Spleen (tissue), 11 donors: ENCODE results near the gene ACTR3. TPM values are rescaled to one million over a fixed set of nuclear protein-coding genes. Genes with fewer than 3 reads are reported as not detected.

Experiments
- DNase-seq: peaks from one replicate; pipeline ENCODE4 v3.0.0-alpha.2; 2020
- H3K27ac ChIP-seq, 8 donors: fragments of 200-600 bp; sonication (generic) in 7 of 8; 1 replicate in 4 of 8; 2 replicates in 4 of 8; pipeline versions ENCODE4 v1.5.0 to v1.8.0; 2016 to 2021; ENCODE audit warnings: inconsistent platforms in 4 of 8, mild to moderate bottlenecking in 4 of 8, moderate library complexity in 1 of 8
- H3K27me3 ChIP-seq, 7 donors: fragments of 200-600 bp; sonication (generic) in 6 of 7; replicated peaks in 1 of 7; 1 replicate in 4 of 7; 2 replicates in 3 of 7; pipeline versions ENCODE4 v1.5.0 to v1.8.0; 2016 to 2021; ENCODE audit warnings: inconsistent platforms in 3 of 7, mild to moderate bottlenecking in 1 of 7
- H3K36me3 ChIP-seq, 6 donors: fragments of 200-600 bp; sonication (generic) in 5 of 6; 1 replicate in 4 of 6; 2 replicates in 2 of 6; pipeline versions ENCODE4 v1.5.0 to v1.8.0; 2016 to 2021; ENCODE audit warnings: inconsistent platforms in 2 of 6
- H3K4me1 ChIP-seq, 6 donors: fragments of 200-600 bp; sonication (generic) in 5 of 6; 1 replicate in 3 of 6; 2 replicates in 3 of 6; pipeline versions ENCODE4 v1.5.0 to v1.8.0; 2016 to 2021; ENCODE audit warnings: inconsistent platforms in 3 of 6
- H3K4me3 ChIP-seq, 8 donors: fragments of 200-600 bp; sonication (generic) in 7 of 8; 1 replicate in 4 of 8; 2 replicates in 4 of 8; pipeline versions ENCODE4 v1.5.0 to v1.8.0; 2016 to 2021; ENCODE audit warnings: inconsistent platforms in 4 of 8, mild to moderate bottlenecking in 4 of 8, moderate library complexity in 2 of 8
- H3K9me3 ChIP-seq, 8 donors: fragments of 200-600 bp; sonication (generic) in 7 of 8; 1 replicate in 4 of 8; 2 replicates in 4 of 8; pipeline versions ENCODE4 v1.5.0 to v1.8.0; 2016 to 2021; ENCODE audit warnings: inconsistent platforms in 4 of 8
- POLR2A ChIP-seq, 3 donors: fragments of 450-650 bp; IDR thresholded peaks; one replicate each; pipeline ENCODE4 v1.5.1; 2017; ENCODE audit warnings: antibody characterized with exemption in 3 of 3, mild to moderate bottlenecking in 1 of 3
- POLR2AphosphoS5 ChIP-seq, 3 donors: sonication (generic); formaldehyde crosslinking; IDR thresholded peaks; one replicate each; pipeline ENCODE4 v1.5.1; 2017; ENCODE audit warnings: antibody characterized with exemption in 3 of 3
- WGBS, 5 donors: extraction: QIAGEN DNeasy Blood & Tissue Kit in 3 of 5; methylation state at CpG; one replicate each; pipeline versions ENCODE4 v1.1.5 to v1.1.7; 2013 to 2018; 5-methylcytosine and 5-hydroxymethylcytosine counted together
- intact Hi-C: fragments of 100-400 bp; cut with DNase I; formaldehyde crosslinking; loops from one replicate; pipeline ENCODE4 v1.15.0; 2023; ENCODE audit warnings: low total_unique reads
- polyA plus RNA-seq, 3 donors: library from polyadenylated mRNA; stranded (reverse); fragments of 200-250 nt; gene quantifications; one replicate each; pipeline ENCODE4 v1.2.1, GENCODE V29; 2013
- total RNA-seq, 7 donors: library from RNA; depleted of rRNA in 3 of 7; stranded (reverse); fragments of >200 nt in 3 of 7; fragmentation: NEBNext Ultra II Directional in 4 of 7; extraction: Animal tissue kit (Norgen Biotek cat#: 25700) in 4 of 7; gene quantifications; one replicate each; pipeline versions ENCODE4 v1.1.0 to v1.2.1, GENCODE V29; 2016 to 2021
- TF ChIP-seq, protein P1 (sequence below), 11 experiments: fragments of 200-600 bp in 7 of 11; fragments of 450-650 bp in 4 of 11; sonication (generic) in 4 of 11; IDR thresholded peaks in 8 of 11; conservative IDR thresholded peaks in 3 of 11; 1 replicate in 7 of 11; 2 replicates in 4 of 11; pipeline versions ENCODE4 v1.4.0 to v1.8.0; 2016 to 2021; ENCODE audit warnings: antibody characterized with exemption in 11 of 11, inconsistent platforms in 4 of 11, mild to moderate bottlenecking in 1 of 11
- donor health status: healthy with polysubstance abuse.
- donor health status: DM: no; HTN: no; CAD: no; lungs with moderate emphysema.
- donor health status: DM: no; HTN: no; CAD: no.
- donor health status: Bipolar disorder and iron deficiency.
- donor health status: healthy.
- donor health status: DM: no; HTN: no; CAD: no.
- donor health status: DM: yes; HTN: yes; CAD: no.

Gene ACTR3
- total and polyA plus RNA-seq, 10 donors, result 75.5 to 488 (median 221) TPM

DNA sequence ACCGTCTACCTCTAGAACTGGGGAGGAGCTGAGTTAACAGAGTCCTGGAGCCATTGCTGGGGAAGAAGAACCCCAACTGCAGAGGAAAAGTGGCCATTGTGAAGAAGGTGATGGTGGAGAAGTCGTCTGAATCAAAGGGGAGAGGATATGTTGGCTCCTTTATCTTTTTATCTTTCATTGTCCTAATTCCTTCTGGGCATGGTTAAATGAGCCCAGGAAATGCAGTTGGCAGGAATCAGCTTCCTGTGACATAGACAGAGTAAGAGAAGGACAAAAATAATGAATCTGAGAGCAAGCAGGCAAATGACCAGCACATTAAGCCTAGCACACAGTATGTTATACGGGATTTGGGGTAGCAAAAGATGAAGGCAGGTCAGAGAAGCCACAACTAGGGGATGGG, 16.0 kb upstream of the ACTR3 start:
- H3K36me3 ChIP-seq, result no peaks in the 10 kb centered on the region
- no peak overlapping the region for H3K27ac ChIP-seq
- H3K4me1 ChIP-seq, result peaks cover 0 to 47% (median 15%) of the 10 kb centered on the region in 6 donors
- 44 to 69% (median 54%) methylated on average over 3 of the region's 3 CpGs for WGBS, 5 donors
- no peaks in the 10 kb centered on the region for H3K27me3 ChIP-seq
- no peaks in the 10 kb centered on the region for H3K9me3 ChIP-seq
- TF ChIP-seq POLR2A (IDR thresholded peaks at IDR 0.05), result no peak
- TF ChIP-seq, protein P1, sequence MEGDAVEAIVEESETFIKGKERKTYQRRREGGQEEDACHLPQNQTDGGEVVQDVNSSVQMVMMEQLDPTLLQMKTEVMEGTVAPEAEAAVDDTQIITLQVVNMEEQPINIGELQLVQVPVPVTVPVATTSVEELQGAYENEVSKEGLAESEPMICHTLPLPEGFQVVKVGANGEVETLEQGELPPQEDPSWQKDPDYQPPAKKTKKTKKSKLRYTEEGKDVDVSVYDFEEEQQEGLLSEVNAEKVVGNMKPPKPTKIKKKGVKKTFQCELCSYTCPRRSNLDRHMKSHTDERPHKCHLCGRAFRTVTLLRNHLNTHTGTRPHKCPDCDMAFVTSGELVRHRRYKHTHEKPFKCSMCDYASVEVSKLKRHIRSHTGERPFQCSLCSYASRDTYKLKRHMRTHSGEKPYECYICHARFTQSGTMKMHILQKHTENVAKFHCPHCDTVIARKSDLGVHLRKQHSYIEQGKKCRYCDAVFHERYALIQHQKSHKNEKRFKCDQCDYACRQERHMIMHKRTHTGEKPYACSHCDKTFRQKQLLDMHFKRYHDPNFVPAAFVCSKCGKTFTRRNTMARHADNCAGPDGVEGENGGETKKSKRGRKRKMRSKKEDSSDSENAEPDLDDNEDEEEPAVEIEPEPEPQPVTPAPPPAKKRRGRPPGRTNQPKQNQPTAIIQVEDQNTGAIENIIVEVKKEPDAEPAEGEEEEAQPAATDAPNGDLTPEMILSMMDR (IDR thresholded peaks at IDR 0.05 in 8 of 11, conservative IDR thresholded peaks at IDR 0.05 in 3 of 11), result no peak
- TF ChIP-seq POLR2AphosphoS5 (IDR thresholded peaks at IDR 0.05), result no peak
- no peak for DNase-seq
- intact Hi-C loops, result no loop called here
- H3K4me3 ChIP-seq, result no peak overlapping the region

DNA sequence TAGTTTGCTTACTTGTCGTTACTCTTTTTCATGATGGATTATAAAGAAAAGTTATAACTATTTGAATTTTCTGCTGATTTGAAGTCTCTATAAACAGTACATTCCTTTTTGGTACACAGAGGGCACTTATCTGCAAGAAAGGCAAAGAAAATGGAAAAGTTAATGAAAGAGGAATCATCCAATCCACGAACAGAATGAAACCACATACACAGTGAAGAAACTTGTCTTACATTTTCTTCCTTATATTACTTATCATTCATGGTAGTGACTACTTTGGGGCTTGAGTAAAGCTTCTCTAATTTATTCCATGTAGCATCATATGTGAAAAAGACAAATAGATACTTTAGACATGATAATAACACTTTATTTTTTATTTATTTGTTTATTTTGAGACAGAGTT, 14.8 kb upstream of the ACTR3 start:
- WGBS, 5 donors, result 58 to 77% (median 69%) methylated on average over 2 of the region's 2 CpGs
- H3K27me3 ChIP-seq, result no peaks in the 10 kb centered on the region
- DNase-seq, result no peak
- no peak overlapping the region for H3K27ac ChIP-seq
- intact Hi-C loops, result no loop called here
- TF ChIP-seq POLR2AphosphoS5 (IDR thresholded peaks at IDR 0.05), result no peak
- no peaks in the 10 kb centered on the region for H3K9me3 ChIP-seq
- no peak overlapping the region for H3K4me3 ChIP-seq
- peaks cover 0 to 4% (median 0%) of the 10 kb centered on the region in 6 donors for H3K36me3 ChIP-seq
- peaks cover 0 to 48% (median 15%) of the 10 kb centered on the region in 6 donors for H3K4me1 ChIP-seq

DNA sequence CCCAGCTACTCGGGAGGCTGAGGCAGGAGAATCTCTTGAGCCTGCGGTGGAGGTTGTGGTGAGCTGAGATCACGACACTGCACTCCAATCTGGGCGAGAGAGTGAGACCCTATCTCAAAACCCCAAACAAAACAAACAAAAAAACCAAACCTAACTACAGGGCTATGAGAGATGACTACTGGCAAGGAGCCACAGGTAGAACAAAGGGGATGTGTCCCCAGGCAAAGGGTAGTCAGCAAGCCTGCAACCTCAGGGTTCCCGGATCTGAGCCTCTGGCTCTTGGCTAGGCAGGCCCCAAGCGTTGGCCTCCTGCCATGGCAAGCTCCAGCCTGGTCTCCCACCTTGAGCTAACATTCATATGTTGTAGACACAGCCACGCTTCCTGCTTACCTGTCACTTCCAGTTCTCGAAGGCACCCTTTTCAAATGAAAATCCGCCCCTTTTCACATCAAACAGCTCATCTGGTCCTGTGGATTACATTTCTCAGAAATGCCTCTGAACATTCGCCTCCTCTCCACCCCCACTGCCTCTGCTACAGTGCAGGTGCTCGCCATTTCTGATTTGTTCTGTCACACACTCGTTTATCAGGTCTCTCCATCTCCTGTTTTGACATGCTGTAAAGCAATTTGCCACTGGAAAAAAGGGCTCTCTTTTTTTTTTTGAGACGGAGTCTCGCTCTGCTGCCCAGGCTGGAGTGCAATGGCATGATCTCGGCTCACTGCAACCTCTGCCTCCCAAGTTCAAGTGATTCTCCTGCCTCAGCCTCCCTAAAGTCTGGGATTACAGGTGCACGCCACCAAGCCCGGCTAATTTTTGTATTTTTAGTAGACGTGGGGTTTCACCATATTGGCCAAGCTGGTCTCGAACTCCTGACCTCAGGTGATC, 13.1 kb upstream of the ACTR3 start:
- intact Hi-C loops, result no loop called here
- H3K4me3 ChIP-seq, result no peak overlapping the region
- H3K4me1 ChIP-seq, result peaks cover 0 to 48% (median 15%) of the 10 kb centered on the region in 6 donors
- DNase-seq, result peak; percentile 80
- H3K36me3 ChIP-seq, result peaks cover 0 to 9% (median 0%) of the 10 kb centered on the region in 6 donors
- WGBS, 5 donors, result 70 to 86% (median 86%) methylated on average over 19 of the region's 19 CpGs
- no peaks in the 10 kb centered on the region for H3K27me3 ChIP-seq
- TF ChIP-seq, protein P1 (IDR thresholded peaks at IDR 0.05 in 8 of 11, conservative IDR thresholded peaks at IDR 0.05 in 3 of 11), result no peak
- peak; percentile 18 to 31 (median 31) for TF ChIP-seq POLR2AphosphoS5 (IDR thresholded peaks at IDR 0.05)
- H3K27ac ChIP-seq, result peak overlapping the region in 4 of 8 donors; percentile 12 to 55 (median 50)
- no peaks in the 10 kb centered on the region for H3K9me3 ChIP-seq

DNA sequence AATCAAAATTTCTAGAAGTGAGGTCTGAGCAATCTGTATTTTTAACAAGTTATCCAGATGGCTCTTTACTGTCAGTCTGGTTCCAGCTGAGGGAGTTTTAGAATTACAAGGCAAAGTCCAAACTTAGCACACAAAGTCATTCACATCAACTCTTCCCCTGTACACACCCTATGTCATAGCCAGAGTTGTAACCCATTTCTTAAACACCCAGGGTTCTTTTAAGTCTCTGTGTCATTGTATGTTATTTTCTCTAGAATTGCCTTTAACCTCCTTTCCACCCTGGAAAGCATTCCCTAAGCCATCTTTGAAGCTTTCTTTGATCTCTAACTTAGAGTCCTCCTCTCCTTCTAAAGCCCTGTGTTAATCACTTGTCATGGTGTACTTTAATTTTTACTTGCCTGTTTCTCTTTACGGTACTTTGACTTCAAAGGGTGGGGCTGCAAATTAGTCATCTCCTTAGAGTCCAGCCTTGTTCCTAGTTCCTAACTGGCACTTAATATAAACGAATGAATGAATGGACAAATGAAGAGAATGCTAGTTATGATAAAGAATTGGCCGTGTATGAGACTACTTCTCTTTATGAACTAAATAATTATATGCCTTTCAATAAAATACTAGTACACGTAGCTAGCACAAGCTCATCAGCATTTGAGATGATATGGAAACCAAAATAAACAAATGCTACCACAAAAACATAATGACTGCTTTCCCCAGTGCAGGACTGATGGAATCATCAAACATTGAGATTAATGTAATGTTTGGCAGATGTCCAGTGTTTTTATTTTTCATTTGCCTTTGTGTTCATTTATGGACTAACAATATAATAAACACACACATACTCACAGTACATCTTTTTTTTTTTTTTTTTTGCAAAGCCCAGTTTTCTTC, 11.9 kb upstream of the ACTR3 start:
- no peak for DNase-seq
- intact Hi-C loops, result no loop called here
- Histone ChIP-seq H3K4me1 (peaks cover 0 to 48% (median 15%) of the 10 kb centered on the region in 6 donors), H3K4me3 (no peak overlapping the region), H3K27ac (peak overlapping the region in 3 of 8 donors; percentile 49 to 55 (median 51)), H3K36me3 (peaks cover 0 to 14% (median 0%) of the 10 kb centered on the region in 6 donors), H3K9me3 (no peaks in the 10 kb centered on the region), H3K27me3 (no peaks in the 10 kb centered on the region)
- TF ChIP-seq, protein P1 (IDR thresholded peaks at IDR 0.05 in 8 of 11, conservative IDR thresholded peaks at IDR 0.05 in 3 of 11), result no peak
- TF ChIP-seq POLR2A (IDR thresholded peaks at IDR 0.05) (no peak), POLR2AphosphoS5 (IDR thresholded peaks at IDR 0.05) (no peak)
- WGBS, 5 donors, result 48 to 66% (median 57%) methylated on average over 4 of the region's 4 CpGs
